HepG2 (cell line): Measurements from ENCODE around the gene ECM1. TPM values are rescaled to one million over a fixed set of nuclear protein-coding genes. Genes with fewer than 3 reads are reported as not detected.

Experiments used
- AFF4 ChIP-seq: sonication (generic); formaldehyde crosslinking; IDR thresholded peaks from 2 replicates; pipeline ENCODE4 v1.4.0; 2020; ENCODE audit warnings: missing genetic modification reagents
- ARNT ChIP-seq: fragments of 450-650 bp; IDR thresholded peaks from 2 replicates; pipeline ENCODE4 v1.6.1; 2017
- ELF4 ChIP-seq: sonication (generic); formaldehyde crosslinking; IDR thresholded peaks from 2 replicates; pipeline ENCODE4 v1.5.0; 2020; ENCODE audit warnings: missing genetic modification reagents, mild to moderate bottlenecking, moderate library complexity, borderline replicate concordance
- ERF ChIP-seq: IDR thresholded peaks from 2 replicates; pipeline ENCODE4 v1.6.1; 2018; ENCODE audit warnings: missing biosample characterization, missing genetic modification reagents
- FOSL2 ChIP-seq: sonication (generic); formaldehyde crosslinking; IDR thresholded peaks from 2 replicates; pipeline ENCODE4 v1.4.0; 2020; ENCODE audit warnings: missing genetic modification reagents
- FOXP1 ChIP-seq, 2 experiments: fragments of 450-650 bp in 1 of 2; IDR thresholded peaks; 2 replicates each; pipeline ENCODE4 v1.6.1; 2017 to 2018; ENCODE audit warnings: antibody characterized with exemption in 1 of 2
- HMGXB3 ChIP-seq: sonication (generic); formaldehyde crosslinking; IDR thresholded peaks from 2 replicates; pipeline ENCODE4 v1.4.0; 2020; ENCODE audit warnings: missing genetic modification reagents, borderline replicate concordance
- IRF2 ChIP-seq: IDR thresholded peaks from 2 replicates; pipeline ENCODE4 v1.6.1; 2018; ENCODE audit warnings: missing genetic modification reagents, missing compliant biosample characterization
- PHF20 ChIP-seq: sonication (generic); formaldehyde crosslinking; IDR thresholded peaks from 2 replicates; pipeline ENCODE4 v1.5.0; 2020; ENCODE audit warnings: mild to moderate bottlenecking, missing genetic modification reagents
- PHF5A ChIP-seq: IDR thresholded peaks from one replicate; pipeline ENCODE4 v1.6.1; 2018; ENCODE audit warnings: low read depth, missing genetic modification reagents; ENCODE audit not compliant: unreplicated experiment
- POLR2G ChIP-seq: fragments of 200-400 bp; formaldehyde crosslinking; IDR thresholded peaks from 2 replicates; pipeline ENCODE4 v1.6.1; 2018; ENCODE audit warnings: mild to moderate bottlenecking, low read depth, low read length, moderate library complexity
- RNF2 ChIP-seq: fragments of 450-650 bp; conservative IDR thresholded peaks from 2 replicates; pipeline ENCODE4 v1.6.1; 2016; ENCODE audit warnings: low read depth
- SAP130 ChIP-seq: IDR thresholded peaks from 2 replicates; pipeline ENCODE4 v1.6.1; 2016; ENCODE audit warnings: low read depth
- SPEN ChIP-seq: sonication (generic); formaldehyde crosslinking; IDR thresholded peaks from 2 replicates; pipeline ENCODE4 v1.5.1; 2020; ENCODE audit warnings: low read depth, mild to moderate bottlenecking, missing genetic modification reagents
- TEAD2 ChIP-seq: sonication (generic); formaldehyde crosslinking; IDR thresholded peaks from 2 replicates; pipeline ENCODE4 v1.9.0; 2021; ENCODE audit warnings: missing genetic modification reagents
- ZNF160 ChIP-seq: sonication (generic); formaldehyde crosslinking; IDR thresholded peaks from 2 replicates; pipeline ENCODE4 v1.8.0; 2022; ENCODE audit warnings: mild to moderate bottlenecking, inconsistent platforms, missing genetic modification reagents
- ZNF441 ChIP-seq: sonication (generic); formaldehyde crosslinking; IDR thresholded peaks from 2 replicates; pipeline ENCODE4 v1.7.0; 2021; ENCODE audit warnings: missing genetic modification reagents, borderline replicate concordance
- polyA plus RNA-seq, 8 experiments: library from polyadenylated mRNA; depleted of rRNA in 3 of 8; stranded (reverse) in 7 of 8; unstranded in 1 of 8; fragments of >200 nt; fragmentation: Illumina TruSeq in 4 of 8; extraction: Trizol in 4 of 8; gene quantifications; 2 replicates each; pipeline versions ENCODE4 v1.2.1 to v1.2.3, GENCODE V29; 2011 to 2016; ENCODE audit warnings: low read depth in 4 of 8, missing spikeins in 1 of 8, mixed read lengths in 1 of 8; ENCODE audit not compliant: insufficient read depth in 1 of 8
- total RNA-seq, 5 experiments: library from RNA; depleted of rRNA; stranded (reverse); fragments of >200 nt; fragmentation: Illumina TruSeq; extraction: Trizol; gene quantifications; 2 replicates each; pipeline ENCODE4 v1.2.3, GENCODE V29; 2016; ENCODE audit warnings: low read depth in 1 of 5
- TF ChIP-seq, protein P1 (sequence below): sonication (generic); formaldehyde crosslinking; IDR thresholded peaks from 2 replicates; pipeline ENCODE4 v1.4.0; 2020; ENCODE audit warnings: missing genetic modification reagents, low read depth, mild to moderate bottlenecking, borderline replicate concordance
- TF ChIP-seq, protein P2 (sequence below): sonication (generic); formaldehyde crosslinking; IDR thresholded peaks from 2 replicates; pipeline ENCODE4 v1.4.0; 2020; ENCODE audit warnings: missing genetic modification reagents

ECM1 gene
- total and polyA plus RNA-seq, 2 of the 13 experiments (the other 11 are each of a cell fraction or from before 2014, with no cell fraction given), result 0.42 to 1.0 TPM

- TF ChIP-seq ZNF441, result 0 out of 2 replicates have a peak, but pooled peaks have one; percentile 77
- TF ChIP-seq SPEN, result peak; percentile 79
- 0 out of 2 replicates have a peak, but pooled peaks have one; percentile 46 for TF ChIP-seq RNF2
- peak; percentile 99 for TF ChIP-seq HMGXB3 (CRISPR knock-in tag)
- TF ChIP-seq, protein P1, sequence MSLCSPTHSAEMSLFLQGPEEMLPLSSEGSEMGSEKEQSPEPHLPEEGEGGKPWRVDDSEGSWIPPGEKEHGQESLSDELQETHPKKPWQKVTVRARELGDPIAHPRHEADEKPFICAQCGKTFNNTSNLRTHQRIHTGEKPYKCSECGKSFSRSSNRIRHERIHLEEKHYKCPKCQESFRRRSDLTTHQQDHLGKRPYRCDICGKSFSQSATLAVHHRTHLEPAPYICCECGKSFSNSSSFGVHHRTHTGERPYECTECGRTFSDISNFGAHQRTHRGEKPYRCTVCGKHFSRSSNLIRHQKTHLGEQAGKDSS (CRISPR knock-in tag), result peak; percentile 72; the same call in 1 of the 2 replicates
- TF ChIP-seq AFF4 (CRISPR knock-in tag), result no peak
- no peak for TF ChIP-seq ZNF160 (CRISPR knock-in tag)
- TF ChIP-seq ARNT, result no peak
- TF ChIP-seq ELF4, result 0 out of 2 replicates have a peak, but pooled peaks have one; percentile 72
- peak; percentile 67 for TF ChIP-seq FOSL2 (CRISPR knock-in tag)
- peak; percentile 61 for TF ChIP-seq PHF5A
- peak; percentile 98 for TF ChIP-seq PHF20 (CRISPR knock-in tag)
- TF ChIP-seq, protein P2, sequence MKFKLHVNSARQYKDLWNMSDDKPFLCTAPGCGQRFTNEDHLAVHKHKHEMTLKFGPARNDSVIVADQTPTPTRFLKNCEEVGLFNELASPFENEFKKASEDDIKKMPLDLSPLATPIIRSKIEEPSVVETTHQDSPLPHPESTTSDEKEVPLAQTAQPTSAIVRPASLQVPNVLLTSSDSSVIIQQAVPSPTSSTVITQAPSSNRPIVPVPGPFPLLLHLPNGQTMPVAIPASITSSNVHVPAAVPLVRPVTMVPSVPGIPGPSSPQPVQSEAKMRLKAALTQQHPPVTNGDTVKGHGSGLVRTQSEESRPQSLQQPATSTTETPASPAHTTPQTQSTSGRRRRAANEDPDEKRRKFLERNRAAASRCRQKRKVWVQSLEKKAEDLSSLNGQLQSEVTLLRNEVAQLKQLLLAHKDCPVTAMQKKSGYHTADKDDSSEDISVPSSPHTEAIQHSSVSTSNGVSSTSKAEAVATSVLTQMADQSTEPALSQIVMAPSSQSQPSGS (CRISPR knock-in tag), result peak; percentile 90
- TF ChIP-seq TEAD2 (CRISPR knock-in tag), result no peak
- TF ChIP-seq FOXP1 (IDR thresholded peaks at IDR 0.05), result no peak
- TF ChIP-seq FOXP1 (CRISPR knock-in tag; IDR thresholded peaks at IDR 0.05), result peak; percentile 27; the same call in 1 of the 2 replicates
- peak; percentile 87 for TF ChIP-seq POLR2G
- TF ChIP-seq IRF2 (CRISPR knock-in tag), result peak; percentile 86
- TF ChIP-seq ERF (CRISPR knock-in tag), result peak; percentile 76
- peak; percentile 94 for TF ChIP-seq SAP130
Observed at GRCh38 chr1:150486966-150487762, 20.7 kb upstream of the ECM1 start, which contains the start of gene TARS2 (continued).
